ENCODE measurements around the gene DRD2.

DRD2 gene

GRCh38 chr11:113363996-113364641 is 111.1 kb downstream of the DRD2 start:
- no peaks in the 10 kb centered on the region for H3K9me3 ChIP-seq (ENCODE audit: control insufficient read depth, low read length)
- H3K27me3 ChIP-seq (replicated peaks; ENCODE audit: control insufficient read depth, insufficient read depth, low read length, poor library complexity, severe bottlenecking) = no peaks in the 10 kb centered on the region
- peaks cover 65% of the 10 kb centered on the region for H3K36me3 ChIP-seq (ENCODE audit: control insufficient read depth, insufficient read depth, low read length)
- no peaks in the 10 kb centered on the region for H3K4me1 ChIP-seq (ENCODE audit: control insufficient read depth, insufficient read depth, low read length, poor library complexity, severe bottlenecking)
- no peak overlapping the region for H3K4me3 ChIP-seq (ENCODE audit: insufficient read depth, low read depth, low read length, poor library complexity, severe bottlenecking)
- no peak for DNase-seq
- H3K27ac ChIP-seq (ENCODE audit: insufficient read depth, low read length, poor library complexity, severe bottlenecking) = no peak overlapping the region

DNA sequence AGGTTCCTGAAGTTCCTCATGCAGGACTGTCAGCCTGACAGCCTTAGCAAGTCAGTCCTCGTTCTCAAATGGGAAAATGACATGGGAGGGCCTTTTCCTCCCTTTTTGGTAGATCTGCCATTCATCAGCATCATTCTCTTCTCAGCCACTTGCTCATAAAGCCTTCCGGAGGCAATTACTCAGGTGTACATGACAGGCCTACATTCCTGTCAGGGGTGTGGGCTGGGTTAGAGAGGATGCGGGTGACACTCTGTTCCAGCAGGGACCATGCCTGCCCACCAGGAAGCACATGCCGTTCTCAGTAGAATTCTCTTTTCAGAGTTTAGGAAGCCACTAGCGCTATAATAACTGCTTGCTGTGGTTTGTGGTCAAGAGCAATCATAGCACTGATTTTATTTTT is 111.8 kb downstream of the DRD2 start:
- no peak overlapping the region for H3K4me3 ChIP-seq (ENCODE audit: insufficient read depth, low read depth, low read length, poor library complexity, severe bottlenecking)
- H3K27ac ChIP-seq (ENCODE audit: insufficient read depth, low read length, poor library complexity, severe bottlenecking) = no peak overlapping the region
- H3K9me3 ChIP-seq (ENCODE audit: control insufficient read depth, low read length) = no peaks in the 10 kb centered on the region
- no peak for DNase-seq
- H3K4me1 ChIP-seq (ENCODE audit: control insufficient read depth, insufficient read depth, low read length, poor library complexity, severe bottlenecking) = no peaks in the 10 kb centered on the region
- no peaks in the 10 kb centered on the region for H3K27me3 ChIP-seq (replicated peaks; ENCODE audit: control insufficient read depth, insufficient read depth, low read length, poor library complexity, severe bottlenecking)
- peaks cover 65% of the 10 kb centered on the region for H3K36me3 ChIP-seq (ENCODE audit: control insufficient read depth, insufficient read depth, low read length)
